GM12892 (cell line): Measurements from ENCODE around the gene LARP7.
A peak's percentile ranks its signal among the peaks of the same experiment; 100 is the strongest.

ENCODE experiments used
- DNase-seq: peaks from one replicate; pipeline ENCODE4 v3.0.0; 2011; ENCODE audit not compliant: insufficient read length
- FAIRE-seq: peaks from 2 replicates; lab custom pipeline; 2011; peaks lifted over from hg19 to GRCh38; lab: Jason Lieb, UNC
- POLR2A ChIP-seq: IDR thresholded peaks from 2 replicates; pipeline ENCODE4 v1.6.1; 2011; ENCODE audit warnings: low read depth, low read length, control low read depth
- POLR2AphosphoS5 ChIP-seq: IDR thresholded peaks from 2 replicates; pipeline ENCODE4 v1.6.1; 2011; ENCODE audit warnings: low read depth, low read length, control low read depth
- TAF1 ChIP-seq: IDR thresholded peaks from 2 replicates; pipeline ENCODE4 v1.6.1; 2011; ENCODE audit warnings: low read depth, mild to moderate bottlenecking, control low read depth, low read length, borderline replicate concordance

The LARP7 gene

GRCh38 chr4:112664611-112665010, 27.7 kb downstream of the LARP7 start:
- no peak for TF ChIP-seq POLR2A
- TF ChIP-seq TAF1 = no peak
- no peak for TF ChIP-seq POLR2AphosphoS5
- no peak for DNase-seq

GRCh38 chr4:112668131-112668530, 31.2 kb downstream of the LARP7 start:
- TF ChIP-seq POLR2A = no peak
- DNase-seq (no peak), FAIRE-seq (no peak)

More at GRCh38 chr4:112664611-112665010, 27.7 kb downstream of the LARP7 start:
- FAIRE-seq = no peak

GRCh38 chr4:112673076-112673475, 36.1 kb downstream of the LARP7 start:
- DNase-seq (no peak), FAIRE-seq (no peak)
- TF ChIP-seq POLR2AphosphoS5 = no peak
- TF ChIP-seq TAF1 = no peak
- no peak for TF ChIP-seq POLR2A

GRCh38 chr4:112673686-112674085, 36.7 kb downstream of the LARP7 start:
- no peak for DNase-seq
- no peak for FAIRE-seq
- no peak for TF ChIP-seq POLR2A
- no peak for TF ChIP-seq POLR2AphosphoS5
- TF ChIP-seq TAF1 = no peak

GRCh38 chr4:112674376-112674775, 37.4 kb downstream of the LARP7 start:
- peak; percentile 14 for FAIRE-seq
- TF ChIP-seq POLR2A (no peak), POLR2AphosphoS5 (no peak), TAF1 (no peak)
- DNase-seq = no peak

GRCh38 chr4:112677519-112678091, 40.7 kb downstream of the LARP7 start:
- FAIRE-seq (no peak), DNase-seq (no peak)
- TF ChIP-seq POLR2AphosphoS5 (no peak), TAF1 (no peak), POLR2A (no peak)

GRCh38 chr4:112680996-112681395, 44.1 kb downstream of the LARP7 start:
- no peak for TF ChIP-seq TAF1
- TF ChIP-seq POLR2AphosphoS5 = no peak
- no peak for TF ChIP-seq POLR2A
- DNase-seq (no peak), FAIRE-seq (no peak)

GRCh38 chr4:112693507-112693906, 56.6 kb downstream of the LARP7 start:
- DNase-seq (no peak), FAIRE-seq (no peak)
- TF ChIP-seq TAF1 (no peak), POLR2AphosphoS5 (no peak), POLR2A (no peak)

GRCh38 chr4:112700679-112701078, 63.7 kb downstream of the LARP7 start:
- TF ChIP-seq POLR2AphosphoS5 = no peak
- TF ChIP-seq TAF1 = no peak
- TF ChIP-seq POLR2A = no peak
- FAIRE-seq (no peak), DNase-seq (no peak)

GRCh38 chr4:112702892-112703291, 65.9 kb downstream of the LARP7 start:
- TF ChIP-seq POLR2A (no peak), TAF1 (no peak), POLR2AphosphoS5 (no peak)
- FAIRE-seq = no peak
- DNase-seq = no peak

- peak; percentile 65 for FAIRE-seq
- TF ChIP-seq POLR2AphosphoS5 (no peak), POLR2A (no peak), TAF1 (no peak)
- no peak for DNase-seq
Measured at GRCh38 chr4:112704322-112704721, 67.4 kb downstream of the LARP7 start.

GRCh38 chr4:112704991-112705845, 68.3 kb downstream of the LARP7 start:
- TF ChIP-seq POLR2AphosphoS5 = no peak
- TF ChIP-seq POLR2A = no peak
- TF ChIP-seq TAF1 = no peak
- FAIRE-seq (peak; percentile 73), DNase-seq (no peak)
